DMS79 treated with DMSO at 0.1 percent for 48 hours (cell line): ENCODE data around the gene ZNF827.

Experiments used
- DNase-seq: peaks from one replicate; lab custom pipeline; 2025; lab: John Stamatoyannopoulos, UW

The ZNF827 gene

DNA sequence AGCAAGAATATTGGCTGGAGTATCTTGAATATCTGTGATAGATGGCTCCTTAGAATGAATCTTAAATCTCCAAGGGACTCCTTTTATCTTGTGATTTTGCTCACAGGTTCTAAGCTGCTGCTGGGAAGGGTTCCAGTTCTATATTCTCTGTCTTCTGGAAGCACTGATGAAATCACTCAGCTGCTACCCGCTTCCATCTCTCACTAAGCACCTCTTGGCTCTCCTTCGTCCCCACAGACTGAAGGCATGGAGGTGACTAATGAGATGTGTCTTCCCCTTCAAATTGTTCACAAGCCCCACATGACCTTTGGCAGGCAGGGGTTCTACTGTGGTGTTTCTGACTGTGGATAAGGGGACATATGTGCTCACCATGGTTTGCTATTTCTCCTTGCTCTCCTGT is 182.8 kb downstream of the ZNF827 start:
- no peak for DNase-seq

DNA sequence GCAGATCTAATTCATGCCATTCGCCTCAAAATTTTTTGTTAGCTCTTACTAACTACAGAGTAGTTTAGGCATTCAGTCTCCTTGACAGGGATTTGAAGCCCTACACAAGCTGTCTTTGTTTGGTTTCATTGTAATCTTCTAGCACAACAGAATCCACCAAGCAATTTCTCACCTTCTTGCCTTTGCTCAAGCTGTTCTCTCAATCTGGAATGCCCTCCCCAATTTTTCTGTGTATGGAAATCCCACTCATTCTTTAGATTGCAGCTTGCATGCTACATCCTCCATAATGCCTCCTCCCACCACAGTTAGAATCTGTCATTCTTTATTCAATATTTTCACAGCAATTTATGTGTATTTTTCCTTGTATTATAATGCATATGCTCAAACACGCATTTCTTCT is 195.0 kb downstream of the ZNF827 start:
- DNase-seq = no peak

- no peak for DNase-seq
Measured at GRCh38 chr4:145740806-145741205, 197.8 kb downstream of the ZNF827 start.

DNA sequence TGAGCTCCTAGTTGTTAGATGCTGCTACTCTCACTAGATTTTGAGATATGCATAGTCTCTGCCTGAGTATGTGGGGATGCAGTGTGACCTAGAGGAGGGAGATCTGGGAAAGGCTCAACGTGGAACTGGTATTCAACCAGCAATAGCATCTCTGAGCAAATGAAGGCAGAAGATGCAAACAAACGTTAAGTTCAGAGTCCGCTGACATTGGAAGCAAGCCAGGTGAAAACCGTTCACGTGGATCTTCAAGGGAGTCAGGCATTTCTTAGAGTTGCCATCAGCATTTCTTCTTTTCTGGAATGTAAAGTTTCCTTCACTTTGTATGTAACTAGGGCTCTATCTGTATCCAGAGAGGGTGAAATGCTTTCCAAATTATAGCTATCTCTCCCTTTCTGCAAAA is 198.8 kb downstream of the ZNF827 start:
- DNase-seq = no peak

- DNase-seq = peak; percentile 10
Measured at GRCh38 chr4:145736241-145736831, 202.3 kb downstream of the ZNF827 start.

- DNase-seq = no peak
Measured at GRCh38 chr4:145735827-145736226, 202.8 kb downstream of the ZNF827 start.

DNA sequence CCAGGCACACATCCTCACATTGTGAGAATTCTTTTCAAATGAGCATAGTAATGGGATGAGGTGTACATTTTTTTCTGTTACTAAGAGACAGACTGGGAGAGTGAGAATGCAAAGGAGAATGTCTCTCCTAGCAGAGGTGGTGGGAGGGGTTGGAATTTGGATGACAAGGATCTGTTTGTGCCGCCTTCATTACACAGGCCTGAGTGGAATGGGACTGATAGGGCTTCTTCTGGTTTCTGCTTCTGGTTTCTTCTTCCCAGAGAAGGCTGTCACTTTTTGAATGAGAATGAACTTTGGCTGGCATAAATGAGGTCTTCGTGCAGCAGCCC is 203.3 kb downstream of the ZNF827 start:
- no peak for DNase-seq

DNA sequence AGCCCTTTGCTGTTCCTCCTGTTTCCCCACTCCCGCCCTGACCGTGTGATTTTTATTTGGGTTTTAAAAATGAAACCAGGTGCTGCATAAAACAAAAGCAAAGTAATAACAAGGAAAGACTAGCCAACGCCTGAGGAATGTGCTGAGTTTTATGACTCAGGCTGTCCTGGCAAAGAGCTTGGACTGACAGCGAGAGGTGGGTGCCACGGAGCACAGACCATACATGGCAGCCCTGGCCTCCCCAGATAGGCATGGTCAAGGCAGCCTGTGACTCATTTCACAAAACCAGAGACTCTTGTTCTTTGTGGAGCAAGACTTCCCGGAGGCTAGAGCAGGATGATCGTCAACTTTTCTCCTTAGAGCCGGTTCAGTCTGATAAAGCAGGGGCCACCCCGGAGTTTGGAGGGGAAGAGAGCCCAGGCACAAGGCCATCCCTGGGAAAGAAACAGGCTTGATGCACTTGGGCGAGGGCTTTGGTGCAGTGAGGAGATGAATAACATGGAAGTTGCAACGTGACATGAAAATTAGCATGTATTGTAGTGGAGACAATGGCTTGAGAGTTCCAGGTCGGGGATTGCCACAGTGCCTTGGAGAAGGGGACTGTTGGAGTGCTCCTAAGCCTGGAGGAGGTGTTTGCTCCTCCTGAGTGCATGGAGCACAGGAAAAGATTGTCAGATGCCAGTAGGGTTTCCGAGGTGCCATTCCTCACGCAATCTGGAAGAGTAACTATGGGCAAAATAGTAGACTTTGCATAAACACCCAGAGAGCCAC is 203.9 kb downstream of the ZNF827 start:
- DNase-seq = no peak

GRCh38 chr4:145734031-145734430 is 204.6 kb downstream of the ZNF827 start:
- DNase-seq = no peak

GRCh38 chr4:145732895-145733880 is 205.4 kb downstream of the ZNF827 start:
- peak; percentile 64 for DNase-seq

DNA sequence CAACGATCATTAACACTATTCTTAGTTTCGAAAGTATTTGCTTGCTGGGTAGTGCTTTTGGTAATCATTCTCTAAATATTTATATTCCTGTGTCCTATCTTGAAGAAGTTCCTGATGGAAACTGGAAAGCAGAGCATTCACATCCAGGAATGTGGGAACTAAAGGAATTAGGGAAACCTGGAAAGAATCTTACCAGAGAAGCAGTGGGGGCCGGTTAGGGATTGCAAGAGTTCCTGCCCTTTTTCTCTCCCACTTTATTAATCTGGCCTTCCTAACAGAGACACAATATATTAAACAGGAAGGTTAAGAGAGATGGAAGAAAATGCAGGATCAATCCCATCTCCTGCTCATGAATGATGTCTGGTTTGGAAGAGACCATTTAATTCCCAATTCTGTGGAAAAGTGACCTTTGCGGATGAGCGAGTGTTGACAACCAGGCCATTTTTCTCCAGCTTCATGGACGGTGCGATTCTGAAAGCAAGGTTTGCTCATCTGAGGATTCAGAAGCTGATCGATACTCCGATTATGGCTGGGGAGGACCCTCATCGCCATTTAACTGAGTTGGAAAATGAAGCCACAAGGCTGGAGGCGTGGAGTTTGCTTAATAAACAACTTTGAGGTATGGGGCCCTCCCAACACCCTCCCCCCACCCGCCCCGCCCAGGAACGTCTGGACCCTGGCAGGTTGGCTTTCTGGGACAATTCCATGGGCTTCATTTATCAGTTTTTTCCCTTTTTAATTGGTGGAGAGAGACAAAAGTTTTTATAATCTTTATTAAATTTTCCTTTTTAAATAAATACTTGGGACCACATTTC is 206.4 kb downstream of the ZNF827 start:
- no peak for DNase-seq

GRCh38 chr4:145731028-145731427 is 207.6 kb downstream of the ZNF827 start:
- DNase-seq = peak; percentile 55

GRCh38 chr4:145730026-145730425 is 208.6 kb downstream of the ZNF827 start:
- DNase-seq = no peak

DNA sequence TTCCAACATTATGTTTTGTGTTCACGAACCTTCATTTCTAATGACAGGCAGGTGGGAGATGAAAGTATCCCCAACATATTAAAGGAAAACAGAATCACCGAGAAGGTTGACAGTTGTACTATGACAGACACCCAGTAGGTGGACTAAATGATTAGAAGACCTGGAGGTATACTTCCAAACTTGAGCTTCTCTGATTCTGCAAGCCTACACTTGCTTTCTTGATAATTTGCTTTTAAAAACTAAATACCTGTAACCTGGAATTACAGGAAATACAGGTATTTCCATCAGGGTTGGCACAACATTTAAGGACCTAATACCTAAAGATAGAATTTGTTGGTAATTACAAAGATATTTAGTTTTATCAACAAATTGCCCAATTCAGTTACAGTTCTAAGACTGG is 215.3 kb downstream of the ZNF827 start:
- no peak for DNase-seq

DNA sequence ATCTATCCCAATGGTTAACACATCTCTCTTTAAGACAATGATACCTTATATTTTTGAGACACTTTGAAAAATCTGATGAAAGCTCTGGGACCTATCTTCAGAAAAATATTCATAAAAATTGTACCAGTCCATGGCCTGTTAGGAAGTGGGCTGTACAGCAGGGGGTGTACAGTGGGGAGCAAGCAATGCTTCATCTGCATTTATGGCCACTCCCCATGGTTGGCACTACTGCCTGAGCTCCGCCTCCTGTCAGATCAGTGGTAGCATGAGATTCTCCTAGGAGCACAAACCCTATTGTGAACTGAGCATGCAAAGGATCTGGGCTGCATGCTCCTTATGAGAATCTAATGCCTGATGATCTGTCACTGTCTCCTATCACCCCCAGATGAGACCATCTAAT is 216.1 kb downstream of the ZNF827 start:
- no peak for DNase-seq

DNA sequence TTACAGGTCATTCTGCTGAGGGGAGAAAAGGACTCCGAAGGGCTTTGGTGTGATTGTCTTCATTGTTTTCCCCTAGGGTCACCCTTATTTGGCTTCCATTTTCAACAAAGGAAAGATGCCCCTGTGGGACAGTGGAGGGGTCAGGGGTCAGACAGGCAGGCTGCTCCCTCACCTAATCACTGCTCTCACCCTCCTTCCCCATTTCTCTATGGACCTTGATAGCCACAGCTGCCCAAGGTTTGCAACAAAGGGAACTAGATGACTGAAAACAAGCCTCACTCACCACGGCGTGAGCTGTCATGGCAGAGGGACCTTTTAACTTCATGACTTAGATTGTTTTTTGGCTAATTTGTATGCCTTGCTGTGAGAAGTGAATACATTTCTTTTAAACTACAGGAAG is 218.0 kb downstream of the ZNF827 start:
- no peak for DNase-seq

DNA sequence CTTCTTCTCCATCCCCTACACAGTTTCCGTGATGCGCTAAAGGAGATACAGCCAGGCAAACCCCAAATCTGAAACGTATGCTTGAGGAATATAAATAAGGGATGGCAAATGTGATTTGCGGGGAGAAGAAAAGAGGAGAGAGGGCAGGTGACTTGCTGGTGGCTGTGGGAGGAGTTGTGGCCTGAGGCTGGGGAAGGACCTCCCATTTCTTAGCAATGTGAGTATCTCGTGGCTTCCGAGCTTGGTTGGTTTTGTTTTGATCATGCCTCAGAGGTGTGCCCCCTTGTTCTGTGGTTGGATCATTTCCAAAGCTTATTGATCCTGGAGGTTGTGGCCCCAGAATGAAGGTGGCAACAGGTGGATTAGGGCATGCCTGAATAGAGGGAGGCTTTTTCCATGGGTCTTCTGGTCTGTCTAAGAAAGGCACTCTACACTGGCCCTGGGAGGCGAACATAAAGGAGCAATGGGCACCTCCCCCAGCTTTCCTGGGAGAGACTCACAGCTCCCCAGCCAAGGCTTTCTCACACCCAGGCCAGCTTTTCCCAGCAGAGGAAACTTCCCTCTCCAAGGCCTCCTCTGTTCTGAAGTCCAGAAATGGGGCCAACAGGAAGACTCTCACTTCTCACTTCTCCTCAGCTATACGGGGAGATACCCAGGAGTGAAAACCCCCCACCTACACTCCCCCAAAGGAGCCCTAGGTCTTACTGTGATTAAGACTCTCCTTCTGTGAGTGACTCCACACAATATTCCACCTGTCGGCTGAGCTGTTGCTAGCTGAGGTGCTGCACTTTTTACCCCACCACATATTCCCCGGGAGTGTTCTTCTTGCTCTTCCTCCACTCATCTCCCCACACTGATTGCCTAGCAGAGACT is 218.6 kb downstream of the ZNF827 start:
- no peak for DNase-seq

GRCh38 chr4:145716661-145717200 is 221.9 kb downstream of the ZNF827 start:
- no peak for DNase-seq

- no peak for DNase-seq
Measured at GRCh38 chr4:145716200-145716599, 222.4 kb downstream of the ZNF827 start.

DNA sequence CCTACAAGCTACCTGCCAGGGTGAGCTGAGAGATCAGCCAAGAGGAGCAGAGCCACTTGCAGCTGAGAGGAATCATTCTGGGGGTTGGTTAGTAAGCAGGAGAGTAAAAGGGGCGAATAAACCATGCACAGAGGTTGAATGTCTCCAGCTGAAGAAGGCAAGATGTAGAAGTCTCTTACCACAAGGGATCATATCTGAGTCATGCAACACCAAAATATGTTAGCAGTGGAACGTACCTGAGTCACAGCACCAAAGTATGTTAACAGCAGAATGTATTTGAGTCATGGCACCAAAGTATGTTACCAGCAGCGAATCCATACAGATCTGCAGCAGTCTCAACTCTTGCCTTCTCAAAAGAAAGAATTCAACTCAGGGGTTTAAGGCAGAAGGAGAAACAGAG is 228.8 kb downstream of the ZNF827 start:
- peak; percentile 62 for DNase-seq

- peak; percentile 85 for DNase-seq
Measured at GRCh38 chr4:145709336-145709735, 229.3 kb downstream of the ZNF827 start.
